Loucy (cell line): Measurements from ENCODE around the gene MAP4K1.

Experiments used
- H2AFZ ChIP-seq: fragments of 200-600 bp; sonication (generic); 2 replicates; pipeline ENCODE4 v1.6.0; 2016; ENCODE audit warnings: antibody characterized with exemption, mild to moderate bottlenecking, low read length, moderate library complexity
- H3F3A ChIP-seq: fragments of 200-600 bp; 2 replicates; pipeline ENCODE4 v1.6.0; 2016; ENCODE audit warnings: antibody characterized with exemption, low read depth, mild to moderate bottlenecking
- H3K27me3 ChIP-seq: fragments of 200-600 bp; sonication (generic); 2 replicates; pipeline ENCODE4 v1.6.1; 2014; ENCODE audit warnings: low read length, mild to moderate bottlenecking; ENCODE audit not compliant: insufficient read depth, poor library complexity, severe bottlenecking
- H3K36me3 ChIP-seq: fragments of 200-600 bp; sonication (generic); 2 replicates; pipeline ENCODE4 v1.6.1; 2016; ENCODE audit warnings: low read length; ENCODE audit not compliant: insufficient read depth
- H3K4me1 ChIP-seq: fragments of 200-600 bp; sonication (generic); 2 replicates; pipeline ENCODE4 v1.5.1; 2014; ENCODE audit warnings: low read length, mild to moderate bottlenecking; ENCODE audit not compliant: insufficient read depth, poor library complexity, severe bottlenecking
- H3K4me2 ChIP-seq: fragments of 200-600 bp; sonication (generic); 2 replicates; pipeline ENCODE4 v1.6.0; 2014; ENCODE audit warnings: antibody characterized with exemption, low read length, low read depth, mild to moderate bottlenecking; ENCODE audit not compliant: poor library complexity, severe bottlenecking
- H3K4me3 ChIP-seq: fragments of 200-600 bp; sonication (generic); 2 replicates; pipeline ENCODE4 v1.5.1; 2014; ENCODE audit warnings: low read length, mild to moderate bottlenecking, mixed read lengths; ENCODE audit not compliant: poor library complexity, severe bottlenecking
- H3K79me2 ChIP-seq: fragments of 200-600 bp; sonication (generic); 2 replicates; pipeline ENCODE4 v1.6.1; 2014; ENCODE audit warnings: low read length; ENCODE audit not compliant: insufficient read depth
- H3K9ac ChIP-seq: fragments of 200-600 bp; sonication (generic); 2 replicates; pipeline ENCODE4 v1.6.0; 2014; ENCODE audit warnings: mild to moderate bottlenecking, low read depth, low read length, moderate library complexity; ENCODE audit not compliant: poor library complexity, severe bottlenecking
- H3K9me2 ChIP-seq: fragments of 200-600 bp; sonication (generic); replicated peaks from 2 replicates; pipeline ENCODE4 v1.6.1; 2016; ENCODE audit warnings: low read depth, low read length, mixed read lengths
- H3K9me3 ChIP-seq: fragments of 200-600 bp; sonication (generic); 2 replicates; pipeline ENCODE4 v1.6.1; 2014; ENCODE audit warnings: mild to moderate bottlenecking, antibody characterized with exemption, low read length, low read depth; ENCODE audit not compliant: insufficient read depth
- H4K20me1 ChIP-seq: fragments of 200-600 bp; sonication (generic); 2 replicates; pipeline ENCODE4 v1.6.0; 2014; ENCODE audit warnings: antibody characterized with exemption, low read length, mild to moderate bottlenecking; ENCODE audit not compliant: insufficient read depth, poor library complexity, severe bottlenecking
- CTCF ChIP-seq: fragments of 200-600 bp; sonication (generic); conservative IDR thresholded peaks from 2 replicates; pipeline ENCODE4 v1.5.1; 2014; ENCODE audit warnings: mild to moderate bottlenecking, antibody characterized with exemption, low read length
- EZH2phosphoT487 ChIP-seq: fragments of 200-600 bp; IDR thresholded peaks from 2 replicates; pipeline ENCODE4 v1.6.1; 2018; ENCODE audit warnings: antibody characterized with exemption, mild to moderate bottlenecking, moderate library complexity, borderline replicate concordance

MAP4K1 gene

DNA sequence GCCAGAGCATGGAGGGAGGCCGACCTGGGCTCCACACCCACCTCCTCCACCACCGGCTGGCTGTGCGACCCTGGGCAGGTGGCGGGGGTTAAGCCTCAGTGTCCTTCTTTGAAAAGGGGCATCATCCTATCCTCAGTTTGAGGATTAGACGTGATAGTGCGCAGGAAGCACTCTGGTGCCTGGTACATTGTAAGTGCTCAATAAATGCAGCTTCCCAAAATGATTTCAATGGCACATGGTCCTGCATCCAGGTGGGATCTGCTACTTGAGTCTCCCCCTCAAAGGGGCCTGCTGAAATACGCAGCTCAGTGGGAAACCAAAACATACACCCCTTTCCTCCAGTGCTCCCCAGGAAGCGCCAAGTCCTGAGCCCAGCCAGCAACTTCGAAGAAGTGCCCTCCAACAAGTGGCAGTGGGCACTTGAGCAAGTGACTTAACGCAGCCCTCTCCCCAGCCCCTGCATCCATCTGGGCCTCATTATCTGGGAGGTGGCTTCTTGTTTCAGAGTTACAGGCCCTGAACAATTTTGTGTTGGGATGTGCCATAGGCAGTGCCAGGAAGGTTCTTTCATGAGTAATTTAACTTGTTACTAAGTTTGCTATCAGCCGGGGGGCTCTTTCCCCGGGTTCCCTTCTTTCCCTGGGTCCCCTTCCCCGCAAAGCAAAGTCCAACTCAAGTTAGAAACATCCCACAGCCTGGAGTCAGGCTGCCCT lies 47.6 kb upstream of the MAP4K1 start:
- Histone ChIP-seq H3K27me3 (no peaks in the 10 kb centered on the region), H3K4me3 (peak overlapping the region; percentile 41), H3K4me1 (peaks cover 70% of the 10 kb centered on the region), H3K9ac (peak overlapping the region; percentile 75), H4K20me1 (peaks cover 23% of the 10 kb centered on the region), H3K9me3 (no peaks in the 10 kb centered on the region), H3K4me2 (peak overlapping the region; percentile 80), H3K9me2 (no peaks in the 10 kb centered on the region), H2AFZ (no peak overlapping the region), H3K79me2 (peaks cover 99% of the 10 kb centered on the region), H3K36me3 (peaks cover 21% of the 10 kb centered on the region; the same call in 1 of the 2 replicates), H3F3A (no peaks in the 10 kb centered on the region)
- TF ChIP-seq CTCF (no peak), EZH2phosphoT487 (no peak)

- H3K27me3 ChIP-seq: no peaks in the 10 kb centered on the region
- H3K9me2 ChIP-seq: no peaks in the 10 kb centered on the region
- H3K9ac ChIP-seq: peak overlapping the region; percentile 75
- H4K20me1 ChIP-seq: peaks cover 30% of the 10 kb centered on the region
- peak overlapping the region; percentile 41 for H3K4me3 ChIP-seq
- peaks cover 21% of the 10 kb centered on the region; the same call in 1 of the 2 replicates for H3K36me3 ChIP-seq
- H3K79me2 ChIP-seq: peaks cover 99% of the 10 kb centered on the region
- H3K9me3 ChIP-seq: no peaks in the 10 kb centered on the region
- no peak for TF ChIP-seq CTCF
- no peak for TF ChIP-seq EZH2phosphoT487
- H3K4me1 ChIP-seq: peaks cover 64% of the 10 kb centered on the region
- no peak overlapping the region for H2AFZ ChIP-seq
- peak overlapping the region; percentile 80 for H3K4me2 ChIP-seq
- H3F3A ChIP-seq: no peaks in the 10 kb centered on the region
Measured at GRCh38 chr19:38664503-38665211, 46.9 kb upstream of the MAP4K1 start.

DNA sequence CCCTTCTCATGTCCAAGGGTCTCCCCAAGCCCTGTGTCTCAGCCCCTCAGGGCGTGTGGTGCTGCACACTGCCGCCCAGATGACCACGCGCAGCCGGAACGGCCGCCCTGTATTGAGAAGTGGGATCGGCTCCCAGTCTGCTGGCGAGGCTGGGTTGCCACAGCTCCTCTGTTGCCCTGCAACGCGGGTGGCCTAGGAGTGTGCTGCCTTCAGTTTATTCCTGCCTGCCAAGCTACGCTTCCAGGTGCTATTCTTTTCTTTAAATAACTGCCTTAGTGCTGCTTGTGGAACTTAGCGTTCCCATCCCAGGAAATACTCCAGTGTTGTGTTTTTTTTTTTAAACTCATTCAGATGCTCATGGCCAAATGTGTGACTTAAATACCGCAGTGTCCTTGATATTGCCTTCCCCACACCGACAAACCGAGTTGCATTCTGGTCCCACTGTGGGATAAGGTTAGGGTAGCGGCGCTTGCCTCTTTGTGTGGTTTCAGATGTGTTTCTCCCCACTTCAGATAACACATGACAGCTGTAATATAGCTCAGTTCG lies 46.3 kb upstream of the MAP4K1 start:
- H3K9me2 ChIP-seq: no peaks in the 10 kb centered on the region
- peak overlapping the region; percentile 80 for H3K4me2 ChIP-seq
- H4K20me1 ChIP-seq: peaks cover 36% of the 10 kb centered on the region
- peak overlapping the region; percentile 41 for H3K4me3 ChIP-seq
- TF ChIP-seq CTCF (no peak), EZH2phosphoT487 (no peak)
- H3K9me3 ChIP-seq: no peaks in the 10 kb centered on the region
- H3K4me1 ChIP-seq: peaks cover 65% of the 10 kb centered on the region
- peaks cover 25% of the 10 kb centered on the region; the same call in 1 of the 2 replicates for H3K36me3 ChIP-seq
- no peak overlapping the region for H2AFZ ChIP-seq
- H3K79me2 ChIP-seq: peaks cover 99% of the 10 kb centered on the region
- H3K27me3 ChIP-seq: no peaks in the 10 kb centered on the region
- H3K9ac ChIP-seq: peak overlapping the region; percentile 75
- H3F3A ChIP-seq: no peaks in the 10 kb centered on the region
